ENCODE data around the gene NHERF1.

- TF ChIP-seq CTCF (conservative IDR thresholded peaks at IDR 0.05; ENCODE audit: low read depth, low read length) (no peak), EZH2phosphoT487 (IDR thresholded peaks at IDR 0.05; ENCODE audit: borderline replicate concordance, low read length) (no peak), EZH2 (IDR thresholded peaks at IDR 0.05; ENCODE audit: low read length, unreplicated experiment) (no peak)
Measured at GRCh38 chr17:74725111-74725510, 23.3 kb upstream of the NHERF1 start.
